ENCODE measurements around the gene LEMD1. TPM values are rescaled to one million over a fixed set of nuclear protein-coding genes. Genes with fewer than 3 reads are reported as not detected.

The LEMD1 gene
- polyA plus RNA-seq, 3 donors: 2.8 to 3.5 (median 3.3) TPM

DNA sequence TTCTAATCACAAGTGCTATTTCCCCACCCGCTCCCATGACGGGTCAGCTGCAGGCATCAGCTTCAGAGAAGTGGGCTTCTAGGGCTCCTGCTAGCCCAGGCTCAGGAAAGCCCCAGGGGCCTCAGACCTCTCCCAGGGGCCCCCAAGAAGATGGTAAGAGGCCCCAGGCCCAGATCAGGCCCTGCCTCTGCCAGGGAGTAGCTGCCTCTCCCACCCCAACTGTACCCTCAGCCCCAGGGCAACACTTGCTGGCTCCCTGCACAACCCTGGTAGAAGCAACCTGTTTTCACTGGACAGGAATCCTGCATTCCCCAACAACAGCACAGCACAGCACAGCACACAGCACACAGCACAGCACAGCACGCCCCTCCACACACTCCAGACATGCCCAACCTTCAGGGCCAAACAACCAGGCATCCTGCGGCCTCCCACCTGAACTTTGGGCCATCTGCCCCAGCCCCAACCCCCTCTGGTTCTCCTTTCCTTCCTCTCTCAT lies 27.4 kb upstream of the LEMD1 start:
- no peak for DNase-seq (ENCODE audit: extremely low read depth in 1 of 11, low read depth in 9 of 11, low spot score in 4 of 11)

DNA sequence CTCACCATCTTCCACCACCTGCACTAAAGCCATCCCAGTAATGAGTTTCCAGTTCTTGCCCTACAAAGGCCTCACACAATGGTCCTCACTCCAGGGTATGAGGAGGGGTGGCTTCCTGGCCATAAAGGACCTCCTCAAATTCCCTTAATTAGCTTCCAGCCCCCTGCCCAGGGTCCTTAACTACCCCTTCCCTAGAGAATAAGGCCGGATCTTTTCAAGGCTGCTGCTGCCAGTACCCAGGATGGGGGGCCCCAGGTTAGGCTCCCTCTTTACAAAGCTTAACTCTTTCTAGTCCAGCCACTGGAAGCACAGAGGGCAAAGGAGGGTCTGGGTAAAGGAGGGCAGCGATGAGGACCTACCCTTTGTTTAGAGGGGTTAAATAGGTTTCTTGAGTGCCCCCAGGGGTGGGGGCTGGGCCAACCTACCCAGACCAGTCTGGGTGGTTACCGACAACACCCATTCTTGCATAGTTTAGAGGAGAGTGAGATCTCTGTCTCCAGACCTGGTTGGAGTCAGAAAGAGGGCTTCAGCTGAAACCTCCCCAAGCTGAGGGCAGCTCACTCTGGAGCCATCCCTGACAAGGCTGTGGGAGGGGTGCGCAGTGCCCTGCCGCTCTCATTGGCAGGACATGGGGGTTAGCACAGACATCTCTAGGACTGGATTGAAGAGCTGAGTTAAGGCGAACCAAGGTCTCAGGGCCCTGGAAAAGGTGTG lies 26.8 kb upstream of the LEMD1 start:
- no peak for DNase-seq (ENCODE audit: extremely low read depth in 1 of 11, low read depth in 9 of 11, low spot score in 4 of 11)

DNA sequence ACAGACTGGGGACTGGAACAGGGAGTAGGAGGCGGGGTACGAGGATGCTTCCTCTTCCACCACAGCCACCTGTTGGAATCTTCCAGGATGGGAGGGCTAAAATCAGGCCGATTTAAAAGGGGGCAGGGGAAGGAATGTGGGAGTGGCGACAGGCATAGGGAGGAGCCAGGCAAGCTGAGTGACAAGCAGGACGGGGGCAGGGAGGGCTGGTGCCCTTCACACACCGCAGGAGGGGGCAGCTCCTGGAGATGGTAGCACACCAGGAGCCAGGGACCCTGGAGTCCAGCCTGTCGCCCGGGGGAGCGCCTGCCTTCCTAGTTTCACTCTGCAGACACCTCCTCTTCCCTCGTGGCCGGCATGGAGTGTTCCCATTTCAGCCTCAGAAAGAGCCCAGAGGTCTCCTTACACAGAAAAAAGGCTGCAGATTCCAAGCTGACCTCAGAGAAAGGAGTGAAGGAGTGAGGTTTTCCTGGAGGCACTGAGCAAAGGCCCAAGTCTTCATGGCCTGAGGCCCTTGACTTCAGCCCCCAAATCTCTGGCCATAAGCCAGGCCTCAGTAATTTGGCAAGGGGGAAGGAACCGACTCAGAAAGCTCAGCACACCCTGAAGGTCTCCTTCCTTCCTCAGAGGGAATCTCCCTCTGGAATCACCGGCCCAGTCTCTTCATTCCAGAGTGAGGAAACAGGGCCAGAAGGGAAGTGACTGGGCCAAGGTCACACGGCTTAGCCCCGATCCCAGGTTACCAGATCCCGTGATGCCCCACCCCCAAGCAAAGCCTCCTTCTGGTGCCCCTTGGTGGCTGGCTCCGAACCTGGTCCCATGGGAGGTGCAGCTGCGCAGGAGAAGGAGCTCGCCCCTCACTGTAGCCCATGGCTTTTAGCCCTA lies 25.8 kb upstream of the LEMD1 start:
- DNase-seq (ENCODE audit: extremely low read depth in 1 of 11, low read depth in 9 of 11, low spot score in 4 of 11): no peak

DNA sequence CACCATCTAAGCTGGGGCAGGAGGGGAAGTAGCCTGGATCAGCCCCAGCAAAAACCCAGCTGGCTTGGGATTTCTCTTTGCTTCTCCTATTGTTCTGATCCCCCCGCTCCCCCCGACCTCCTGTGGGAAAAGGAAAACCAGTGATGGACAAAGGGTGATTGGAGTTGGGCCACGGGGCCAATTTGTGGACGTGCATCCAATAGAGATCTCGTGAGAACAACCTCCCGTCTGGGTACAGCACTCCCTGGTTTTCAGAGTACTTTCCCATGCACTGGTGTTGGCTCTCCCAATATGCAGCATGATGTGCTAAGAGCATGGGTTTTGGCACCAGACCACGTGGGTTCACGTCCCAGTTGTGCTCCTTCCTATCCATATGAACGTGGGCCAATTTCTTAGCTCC lies 25.0 kb upstream of the LEMD1 start:
- DNase-seq (ENCODE audit: extremely low read depth in 1 of 11, low read depth in 9 of 11, low spot score in 4 of 11): no peak

DNA sequence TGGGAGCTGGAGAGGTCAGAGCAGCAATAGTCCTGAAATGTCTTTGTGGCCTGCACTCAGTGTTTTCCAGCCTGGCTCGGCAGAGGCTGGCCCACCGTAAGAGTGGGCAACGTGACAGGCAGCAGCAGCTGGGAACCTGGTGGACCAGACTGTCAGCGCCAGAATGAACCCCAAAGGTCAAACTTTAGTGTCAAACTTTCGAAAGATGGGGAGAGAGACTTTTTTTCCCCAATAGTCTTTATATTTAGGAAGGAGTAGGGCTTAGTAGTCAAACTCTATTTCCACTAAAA lies 23.7 kb upstream of the LEMD1 start:
- no peak for DNase-seq (ENCODE audit: extremely low read depth in 1 of 11, low read depth in 9 of 11, low spot score in 4 of 11)

DNA sequence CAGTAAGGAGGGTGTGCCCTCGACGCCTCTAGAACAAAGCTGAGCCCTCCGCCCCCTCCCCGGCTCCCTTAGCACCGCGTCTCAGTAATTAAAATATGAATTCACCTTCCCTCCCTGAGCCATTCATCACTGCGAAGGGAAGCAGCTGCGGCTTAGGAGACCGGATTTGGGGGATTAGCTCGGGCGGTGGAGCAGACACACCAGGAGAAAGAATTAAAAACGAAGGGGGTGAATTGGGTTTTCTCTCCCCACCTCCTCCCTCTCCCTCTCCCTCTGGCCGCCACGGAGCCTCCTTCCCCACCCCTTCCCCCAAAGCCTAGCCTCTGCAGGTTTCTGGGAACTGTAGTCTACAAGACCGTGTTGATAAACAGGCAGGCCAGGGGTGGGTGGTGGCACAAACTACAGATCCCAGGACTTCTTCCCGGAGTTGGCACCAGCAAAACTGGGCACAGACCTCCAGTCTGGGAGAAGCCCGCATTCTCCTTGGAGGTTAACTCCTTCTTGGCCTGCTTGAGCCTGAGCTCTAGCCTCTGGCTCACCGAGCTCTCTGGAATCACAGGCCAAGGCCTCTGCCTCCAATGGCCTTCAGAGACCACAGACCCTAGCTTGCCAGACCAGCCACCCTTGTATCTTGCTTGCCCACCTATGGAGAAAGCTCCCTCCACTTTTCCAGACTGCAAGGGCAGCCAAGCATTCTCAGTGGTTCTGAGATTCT lies 23.2 kb upstream of the LEMD1 start:
- DNase-seq (ENCODE audit: extremely low read depth in 1 of 11, low read depth in 9 of 11, low spot score in 4 of 11): peak in 1 of 11 donors; percentile 54

DNA sequence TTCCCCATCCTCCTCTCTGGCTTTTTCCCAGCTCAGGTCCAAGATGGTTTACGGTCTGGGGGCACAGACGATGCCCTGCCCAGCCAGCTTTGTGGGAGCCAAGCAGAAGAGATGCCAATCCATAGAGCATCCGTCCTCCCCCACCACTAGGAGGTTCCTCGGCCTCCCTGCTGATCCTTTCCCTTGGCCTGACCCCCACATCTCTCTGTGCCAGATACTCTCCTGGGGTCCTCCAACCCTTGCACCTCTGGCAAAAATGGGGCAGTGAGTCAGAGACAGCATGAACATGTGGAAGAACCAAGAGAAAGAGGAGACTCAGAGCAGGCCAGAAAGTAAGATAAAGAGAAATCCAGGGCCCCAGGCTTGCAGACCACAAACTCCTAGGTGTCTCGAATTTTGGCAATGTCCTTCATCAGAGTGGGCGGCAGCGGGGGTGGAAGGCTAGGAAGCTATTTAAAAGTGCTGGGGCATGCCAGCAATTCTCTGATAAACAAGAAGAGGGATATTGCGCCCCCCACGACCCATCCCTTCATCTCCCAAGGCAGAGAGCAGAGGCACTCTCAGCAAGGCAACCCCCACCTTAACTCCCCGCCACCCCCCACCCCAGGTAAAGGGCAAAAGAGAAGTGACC lies 22.6 kb upstream of the LEMD1 start:
- no peak for DNase-seq (ENCODE audit: extremely low read depth in 1 of 11, low read depth in 9 of 11, low spot score in 4 of 11)

DNA sequence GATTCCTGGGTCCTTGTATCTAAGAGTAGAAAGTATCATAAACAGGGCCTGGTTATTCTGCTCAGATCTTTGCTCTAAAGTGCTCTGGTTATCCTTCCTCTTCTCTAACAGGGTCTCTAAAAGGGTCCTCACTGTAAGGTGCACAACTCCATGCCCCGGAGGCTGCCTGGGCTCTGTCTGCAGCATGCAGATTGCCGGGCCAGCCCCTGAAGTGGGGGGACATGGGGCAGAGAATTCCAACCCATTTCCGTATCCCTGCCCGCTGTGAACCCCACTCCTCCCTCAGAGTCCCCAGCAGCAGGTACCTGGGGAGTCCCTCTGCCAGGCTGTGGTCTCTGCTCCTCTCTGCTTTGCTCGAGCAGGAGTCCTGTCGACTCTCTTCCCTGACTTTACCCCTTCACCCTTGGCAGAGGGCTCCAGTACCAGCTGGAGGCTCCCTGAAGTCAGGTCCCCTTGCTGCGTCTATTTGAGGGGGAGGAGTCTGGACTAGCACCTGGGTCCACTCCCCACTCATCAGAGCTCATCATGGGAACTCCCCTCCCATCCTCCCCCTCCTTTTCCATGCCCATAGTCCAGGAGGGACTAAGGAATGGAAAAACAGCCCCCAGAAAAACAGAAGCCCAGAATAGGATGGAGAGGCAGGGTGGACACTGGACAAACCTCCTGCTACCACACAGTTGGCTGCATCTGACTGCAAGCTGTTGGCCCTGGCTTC lies 21.9 kb upstream of the LEMD1 start:
- no peak for DNase-seq (ENCODE audit: extremely low read depth in 1 of 11, low read depth in 9 of 11, low spot score in 4 of 11)

DNA sequence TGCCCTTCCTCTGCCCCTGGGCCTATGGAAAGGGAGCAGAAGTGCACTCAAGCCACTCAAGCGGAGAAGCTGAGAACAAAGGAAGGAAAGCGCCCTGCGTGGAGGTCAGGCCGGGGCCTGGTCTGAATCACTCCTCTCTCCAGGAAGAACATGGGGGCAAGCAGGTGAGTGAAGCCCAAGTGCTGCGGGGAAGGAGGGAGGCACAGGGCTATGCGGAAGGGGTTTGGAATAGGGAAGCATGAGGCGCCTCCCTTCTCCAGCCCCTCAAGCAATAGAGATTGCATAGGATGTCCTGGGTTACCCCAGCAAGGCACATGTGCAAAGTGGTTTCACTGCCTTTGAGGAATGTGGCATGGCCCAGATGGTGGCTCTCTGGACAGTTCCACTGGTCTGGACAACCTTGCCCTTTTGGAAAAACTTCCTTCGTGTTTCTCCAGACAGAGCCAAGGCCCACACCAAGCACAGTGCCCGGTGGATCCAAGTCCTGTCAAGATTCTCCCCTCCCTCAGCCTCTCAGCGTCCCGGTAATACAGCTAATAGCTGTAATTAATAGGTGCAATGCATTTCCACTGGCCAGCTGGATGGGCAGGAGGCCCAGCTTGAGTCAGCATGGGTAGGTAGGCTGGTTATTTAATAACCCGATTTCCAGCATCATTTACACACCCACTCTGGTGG lies 20.3 kb upstream of the LEMD1 start:
- DNase-seq (ENCODE audit: extremely low read depth in 1 of 11, low read depth in 9 of 11, low spot score in 4 of 11): no peak

DNA sequence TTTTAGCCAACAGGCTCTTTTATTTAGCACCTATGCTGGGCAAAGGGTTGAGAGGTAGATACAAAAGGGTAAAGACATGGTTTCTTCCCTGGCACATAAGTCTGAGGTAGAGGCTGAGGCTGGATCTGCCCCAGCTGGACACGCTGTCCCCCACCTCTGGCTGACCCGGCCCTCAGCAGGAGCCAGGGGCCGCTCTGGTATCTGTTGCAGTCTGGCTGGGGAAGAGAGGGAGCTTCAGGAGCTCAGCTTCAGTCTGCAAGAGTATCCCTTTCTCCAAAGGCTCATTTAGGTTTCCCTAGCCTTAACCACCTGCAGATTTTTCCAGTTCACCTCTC lies 19.8 kb upstream of the LEMD1 start:
- no peak for DNase-seq (ENCODE audit: extremely low read depth in 1 of 11, low read depth in 9 of 11, low spot score in 4 of 11)

DNA sequence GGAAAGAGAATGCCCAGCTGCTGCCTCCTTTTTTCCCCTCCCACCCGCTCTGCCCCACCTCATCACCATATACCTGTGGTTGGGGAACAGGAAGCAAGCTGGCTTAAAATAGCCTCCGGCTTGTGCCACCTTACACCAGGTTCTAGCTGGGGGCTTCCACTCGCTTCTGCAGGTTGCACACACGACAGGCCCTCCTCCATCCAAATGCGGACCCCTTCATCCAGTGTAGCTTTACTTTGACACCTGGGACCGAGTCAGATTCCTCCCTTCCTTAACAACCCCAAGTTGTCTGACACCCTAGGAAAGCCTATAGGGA lies 19.4 kb upstream of the LEMD1 start:
- no peak for DNase-seq (ENCODE audit: extremely low read depth in 1 of 11, low read depth in 9 of 11, low spot score in 4 of 11)

DNA sequence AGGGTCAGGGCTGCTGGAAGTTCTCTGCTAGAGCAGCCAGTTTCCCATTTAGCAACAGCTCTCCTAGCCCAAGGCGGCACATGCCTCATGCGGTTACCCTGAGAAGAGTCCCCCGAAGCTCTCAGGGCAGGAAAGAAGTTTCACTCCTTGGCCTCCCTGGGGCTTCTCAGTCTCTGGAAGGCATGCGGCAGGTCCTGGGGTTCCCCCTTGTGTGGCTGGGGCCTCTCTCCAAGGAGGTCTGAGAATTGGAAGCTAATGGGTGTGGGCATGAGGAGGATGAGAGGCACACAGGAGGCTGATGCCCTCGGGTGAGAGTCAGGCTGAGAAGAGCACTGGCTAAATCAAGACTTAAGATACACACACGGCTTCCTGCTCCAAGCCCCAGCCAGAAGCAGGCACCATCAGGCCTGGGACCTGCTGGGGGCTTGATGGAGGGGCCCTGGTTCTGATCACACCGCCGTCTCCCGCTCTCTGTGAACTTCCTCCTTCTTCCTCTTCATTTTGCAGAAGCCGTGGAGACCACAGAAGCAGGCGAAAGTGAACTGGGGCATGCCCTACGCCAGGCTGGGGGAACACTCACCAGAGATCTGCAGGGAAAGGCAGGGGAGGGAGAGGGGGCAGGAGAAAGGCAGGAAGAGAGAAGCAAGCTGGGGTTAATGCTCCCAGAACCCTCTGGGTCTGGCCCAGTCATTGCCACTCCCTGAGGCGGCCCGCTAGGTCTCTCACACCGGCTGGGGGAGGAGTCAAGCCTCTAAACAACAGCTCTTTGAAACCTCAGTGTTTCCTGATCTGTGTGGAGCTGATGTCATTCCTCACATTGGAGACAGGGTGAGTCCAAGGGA lies 18.8 kb upstream of the LEMD1 start:
- peak in 1 of 11 donors; percentile 71 for DNase-seq (ENCODE audit: extremely low read depth in 1 of 11, low read depth in 9 of 11, low spot score in 4 of 11)

DNA sequence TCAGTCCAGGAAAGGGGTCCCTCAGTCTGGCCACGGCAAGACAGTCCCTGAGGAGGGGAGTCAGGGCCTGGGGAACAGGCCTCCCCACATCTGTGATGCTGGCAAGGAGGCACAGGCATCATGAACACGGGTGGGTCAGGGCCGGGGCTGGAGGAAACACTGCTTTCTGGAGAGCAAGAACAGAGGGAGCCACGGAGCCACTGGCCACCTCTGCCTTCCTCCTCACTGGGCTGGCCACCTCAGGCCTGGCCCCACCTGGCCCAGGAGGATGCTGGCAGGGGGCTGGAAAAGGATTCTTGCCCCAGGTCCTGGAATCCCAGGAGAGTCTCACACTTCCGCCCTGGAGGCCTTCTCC lies 18.2 kb upstream of the LEMD1 start:
- DNase-seq (ENCODE audit: extremely low read depth in 1 of 11, low read depth in 9 of 11, low spot score in 4 of 11): no peak

DNA sequence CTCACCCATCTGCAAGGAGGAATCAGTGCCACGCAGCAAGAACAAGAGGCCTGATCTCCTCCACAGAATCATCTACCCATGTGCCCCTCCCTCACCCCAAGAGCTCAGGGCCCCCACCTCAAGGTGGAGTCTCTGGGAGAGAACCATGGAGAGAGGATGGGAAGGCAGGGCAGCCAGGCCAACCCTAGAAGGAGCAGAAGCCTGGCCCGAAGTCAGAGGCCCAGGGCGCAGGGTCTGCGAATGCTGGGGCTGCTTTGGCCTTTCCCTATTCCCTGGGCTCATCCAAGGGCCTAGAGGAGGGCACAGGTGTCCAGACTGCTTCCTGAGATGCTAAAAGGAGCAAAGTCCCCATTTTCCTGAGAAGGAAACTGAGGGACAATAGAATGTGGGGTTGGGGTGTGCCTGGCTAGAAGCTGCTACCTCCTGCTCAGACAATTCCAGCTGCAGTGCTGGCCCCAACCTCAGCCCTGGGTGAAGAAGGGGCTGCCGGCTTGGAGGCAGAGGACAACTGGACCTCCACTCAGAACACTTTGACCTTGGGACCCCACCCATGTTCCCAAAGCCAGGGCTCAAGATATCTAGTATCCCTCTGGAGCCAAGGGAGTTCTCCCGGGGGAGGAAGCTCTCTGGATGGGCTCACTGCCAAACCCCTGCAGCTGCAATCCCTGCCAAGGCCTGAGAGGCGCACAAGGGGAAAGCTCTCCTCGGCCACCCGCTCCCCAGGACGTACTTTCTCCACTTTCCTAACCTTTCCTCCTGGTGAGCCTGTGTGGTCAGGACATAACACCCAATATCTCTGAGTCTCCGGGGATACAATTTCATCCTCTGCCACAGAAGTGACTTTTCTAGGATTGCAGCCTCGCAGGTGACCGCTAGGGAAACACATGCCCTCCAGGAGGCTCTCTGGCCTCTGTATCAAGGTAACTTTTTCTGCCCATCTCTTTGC lies 16.6 kb upstream of the LEMD1 start:
- DNase-seq (ENCODE audit: extremely low read depth in 1 of 11, low read depth in 9 of 11, low spot score in 4 of 11): peak in 2 of 11 donors; percentile 73 to 76

DNA sequence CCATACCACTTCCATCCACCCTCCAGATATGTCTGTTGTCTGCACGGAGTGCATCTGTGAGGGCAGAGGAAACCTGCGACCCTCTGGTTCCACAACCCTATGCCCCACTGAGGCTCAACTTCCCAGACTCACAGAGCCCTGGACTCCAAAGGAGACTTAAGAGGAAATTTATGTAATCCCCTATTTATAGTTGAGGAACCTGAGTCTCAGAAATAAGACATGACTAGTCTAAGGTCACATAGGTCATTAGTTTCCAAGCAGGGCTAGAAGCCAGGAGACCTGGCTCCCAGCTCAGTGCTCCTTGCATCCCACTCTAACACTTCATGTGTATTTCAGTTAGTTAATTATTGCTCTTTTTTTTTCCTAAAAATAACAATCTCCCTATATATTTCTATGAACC lies 15.7 kb upstream of the LEMD1 start:
- no peak for DNase-seq (ENCODE audit: extremely low read depth in 1 of 11, low read depth in 9 of 11, low spot score in 4 of 11)

DNA sequence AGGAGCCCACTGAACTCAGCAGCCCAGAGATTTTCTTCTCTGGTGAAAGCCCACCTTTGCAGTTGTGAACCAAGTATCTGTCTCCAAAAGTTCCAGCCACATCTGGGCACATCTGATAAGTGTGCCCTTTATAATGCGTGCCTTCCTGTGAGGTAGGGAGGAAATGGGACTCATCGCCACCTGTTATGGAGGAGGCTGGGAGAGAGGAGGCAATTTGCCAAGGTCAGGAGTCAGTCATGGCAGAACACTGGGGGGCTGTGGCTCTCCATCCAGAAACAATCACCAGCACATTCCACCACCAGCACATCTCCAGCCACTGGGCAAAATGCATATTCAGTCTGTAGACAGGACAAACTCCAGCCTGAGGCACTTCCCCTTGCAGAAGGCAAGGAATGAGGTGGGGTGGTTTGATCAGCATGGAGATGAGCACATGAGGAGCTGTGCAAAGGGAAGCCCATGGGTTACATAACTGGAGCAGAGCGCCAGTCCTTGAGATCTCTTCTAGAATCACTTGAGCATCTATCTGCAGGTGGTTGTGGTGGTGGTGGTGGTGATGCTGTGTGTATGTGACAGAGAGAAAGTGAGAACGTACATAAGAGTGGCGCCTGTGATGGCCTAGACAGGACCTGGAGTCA lies 15.0 kb upstream of the LEMD1 start:
- no peak for DNase-seq (ENCODE audit: extremely low read depth in 1 of 11, low read depth in 9 of 11, low spot score in 4 of 11)
